ENCODE measurements around the gene WWC1. TPM values are rescaled to one million over a fixed set of nuclear protein-coding genes. Genes with fewer than 3 reads are reported as not detected.
"Not testable (repeated sequence)": the region's sequence is repeated elsewhere in the genome, so short reads cannot be mapped to it uniquely, and the experiment has no call there.

WWC1 gene
- total RNA-seq, 1 experiment from 2014 or later = 52.6 TPM

- H3K4me2 ChIP-seq (ENCODE audit: low read length) = no peak overlapping the region
- ChIA-PET CTCF (no interaction called here), POLR2A (no interaction called here), RAD21 (ENCODE audit: low non-redundant PET in 1 of 2, low total read pairs in 2 of 2, uncharacterized antibody in 2 of 2, unreplicated experiment in 2 of 2) (no interaction called here)
- H2AFZ ChIP-seq (ENCODE audit: low read depth, low read length, poor library complexity, severe bottlenecking) = no peak overlapping the region
- H3K27me3 ChIP-seq (ENCODE audit: insufficient read depth, low read length) = no peaks in the 10 kb centered on the region
- no peaks in the 10 kb centered on the region for H3K9me3 ChIP-seq (ENCODE audit: control insufficient read depth in 1 of 2, insufficient read depth in 1 of 2, low read depth in 1 of 2, low read length in 2 of 2)
- H3K4me3 ChIP-seq (replicated peaks in 1 of 2; ENCODE audit: low read depth in 1 of 2, low read length in 2 of 2) = no peak overlapping the region
- H3K4me1 ChIP-seq (ENCODE audit: control insufficient read depth in 1 of 2, insufficient read depth in 2 of 2, low read length in 2 of 2) = no peaks in the 10 kb centered on the region
- H3K36me3 ChIP-seq (ENCODE audit: control insufficient read depth in 1 of 2, insufficient read depth in 2 of 2, low read length in 2 of 2) = peaks cover 20 to 34% of the 10 kb centered on the region in 2 experiments
- no peak overlapping the region for H3K9ac ChIP-seq (ENCODE audit: low read length)
- TF ChIP-seq POLR2A (IDR thresholded peaks at IDR 0.05; ENCODE audit: borderline replicate concordance, extremely low read depth, insufficient read depth, insufficient read length) (no peak), CBX3 (IDR thresholded peaks at IDR 0.05; ENCODE audit: low read depth) (no peak), ZBTB33 (IDR thresholded peaks at IDR 0.05; ENCODE audit: extremely low read depth, insufficient replicate concordance, low read length) (no peak), POLR2AphosphoS5 (IDR thresholded peaks at IDR 0.05; ENCODE audit: low read depth, low read length) (no peak), CEBPB (IDR thresholded peaks at IDR 0.05; ENCODE audit: low read depth) (no peak), SP1 (IDR thresholded peaks at IDR 0.05; ENCODE audit: low read depth) (no peak), CTCF (IDR thresholded peaks at IDR 0.05 in 2 of 3, conservative IDR thresholded peaks at IDR 0.05 in 1 of 3; ENCODE audit: borderline replicate concordance in 1 of 3, insufficient read depth in 1 of 3, low read depth in 2 of 3, low read length in 2 of 3) (no peak)
- ATAC-seq (no peak), DNase-seq (ENCODE audit: low read depth, low spot score) (no peak)
- no peaks in the 10 kb centered on the region for H3K9me2 ChIP-seq (ENCODE audit: insufficient read depth)
- no peaks in the 10 kb centered on the region for H3K79me2 ChIP-seq (ENCODE audit: insufficient read depth, low read length)
- H4K20me1 ChIP-seq (ENCODE audit: insufficient read depth) = no peaks in the 10 kb centered on the region
- no peak overlapping the region for H3K27ac ChIP-seq (ENCODE audit: low read depth, low read length)
- intact Hi-C loops (cut with micrococcal nuclease) = no loop called here
- no TSS peak for BruUV-seq (replicated peaks)
Measured at GRCh38 chr5:168434746-168435321, 143.4 kb downstream of the WWC1 start.

GRCh38 chr5:168435340-168435739 is 143.9 kb downstream of the WWC1 start:
- BruUV-seq (replicated peaks); H3K9ac ChIP-seq (ENCODE audit: low read length); H3K4me2 ChIP-seq (ENCODE audit: low read length); H3K27me3 ChIP-seq (ENCODE audit: insufficient read depth, low read length); H2AFZ ChIP-seq (ENCODE audit: low read depth, low read length, poor library complexity, severe bottlenecking); H4K20me1 ChIP-seq (ENCODE audit: insufficient read depth); POLR2A ChIA-PET; H3K27ac ChIP-seq (ENCODE audit: low read depth, low read length); DNase-seq (ENCODE audit: low read depth, low spot score); RAD21 ChIA-PET (ENCODE audit: low non-redundant PET in 1 of 2, low total read pairs in 2 of 2, uncharacterized antibody in 2 of 2, unreplicated experiment in 2 of 2); H3K9me3 ChIP-seq (ENCODE audit: control insufficient read depth in 1 of 2, insufficient read depth in 1 of 2, low read depth in 1 of 2, low read length in 2 of 2); H3K4me1 ChIP-seq (ENCODE audit: control insufficient read depth in 1 of 2, insufficient read depth in 2 of 2, low read length in 2 of 2); H3K4me3 ChIP-seq (replicated peaks in 1 of 2; ENCODE audit: low read depth in 1 of 2, low read length in 2 of 2); H3K9me2 ChIP-seq (ENCODE audit: insufficient read depth); CTCF ChIA-PET; H3K79me2 ChIP-seq (ENCODE audit: insufficient read depth, low read length); intact Hi-C loops (cut with micrococcal nuclease); ATAC-seq: not testable (repeated sequence)
- H3K36me3 ChIP-seq (ENCODE audit: control insufficient read depth in 1 of 2, insufficient read depth in 2 of 2, low read length in 2 of 2) = peaks cover 16 to 29% of the 10 kb centered on the region in 2 experiments
